GM12874 (cell line): ENCODE data around the gene LAG3.

ENCODE experiments used
- CTCF ChIP-seq: IDR thresholded peaks from 2 replicates; pipeline ENCODE4 v1.5.1; 2011; ENCODE audit warnings: low read depth, mild to moderate bottlenecking, control low read depth, low read length, moderate library complexity; ENCODE audit not compliant: insufficient read depth

Gene LAG3

GRCh38 chr12:6820166-6820565 is 47.8 kb downstream of the LAG3 start:
- no peak for TF ChIP-seq CTCF

DNA sequence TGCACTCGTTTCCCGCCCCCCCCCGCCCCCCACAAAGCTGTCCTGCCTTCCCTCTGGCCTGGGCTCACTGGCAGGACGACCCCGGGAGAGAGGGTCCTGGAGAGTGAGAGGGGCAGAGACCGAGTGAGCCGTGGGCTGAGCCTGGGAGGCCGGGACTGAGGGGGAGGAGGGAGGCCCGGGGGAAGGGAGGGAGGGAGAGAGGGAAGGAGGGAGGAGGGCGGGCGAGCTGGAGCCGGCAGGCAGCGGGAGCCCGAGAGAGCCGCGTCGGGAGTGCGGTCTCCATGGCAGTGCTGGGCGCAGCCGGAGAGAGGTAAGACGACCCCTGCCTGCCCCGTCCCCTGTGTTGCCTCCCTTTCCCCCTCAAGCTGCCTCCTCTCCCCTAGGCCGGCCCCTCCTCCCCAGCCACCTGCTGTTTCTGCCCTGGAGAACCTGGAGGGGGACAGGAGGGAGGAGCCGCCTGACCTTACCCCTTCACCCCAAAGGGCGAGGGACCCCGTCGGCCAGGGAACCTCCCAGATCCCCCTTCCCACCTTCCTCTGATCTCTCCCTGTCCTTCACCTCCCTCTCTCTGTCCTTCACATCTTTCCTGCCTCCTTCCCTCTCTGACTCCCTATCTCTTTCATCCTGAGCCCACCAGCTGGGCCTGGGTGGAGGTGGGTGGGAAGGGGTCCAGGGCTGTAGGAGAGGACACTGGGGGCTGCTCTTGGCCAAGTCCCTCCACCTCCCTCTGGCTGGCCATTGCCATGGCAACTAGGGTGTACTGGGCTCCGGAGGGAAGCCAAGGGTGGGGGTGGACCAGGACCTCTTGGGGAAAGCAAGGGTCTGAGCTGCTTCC is 49.5 kb downstream of the LAG3 start, which contains the start of gene GPR162:
TSS of gene GPR162 (plus strand) at position 231 of the 835 bp plus-strand sequence. CDS start 2,078 bp downstream, outside the sequence.
- TF ChIP-seq CTCF: no peak

GRCh38 chr12:6822426-6823135 is 50.3 kb downstream of the LAG3 start:
- no peak for TF ChIP-seq CTCF

DNA sequence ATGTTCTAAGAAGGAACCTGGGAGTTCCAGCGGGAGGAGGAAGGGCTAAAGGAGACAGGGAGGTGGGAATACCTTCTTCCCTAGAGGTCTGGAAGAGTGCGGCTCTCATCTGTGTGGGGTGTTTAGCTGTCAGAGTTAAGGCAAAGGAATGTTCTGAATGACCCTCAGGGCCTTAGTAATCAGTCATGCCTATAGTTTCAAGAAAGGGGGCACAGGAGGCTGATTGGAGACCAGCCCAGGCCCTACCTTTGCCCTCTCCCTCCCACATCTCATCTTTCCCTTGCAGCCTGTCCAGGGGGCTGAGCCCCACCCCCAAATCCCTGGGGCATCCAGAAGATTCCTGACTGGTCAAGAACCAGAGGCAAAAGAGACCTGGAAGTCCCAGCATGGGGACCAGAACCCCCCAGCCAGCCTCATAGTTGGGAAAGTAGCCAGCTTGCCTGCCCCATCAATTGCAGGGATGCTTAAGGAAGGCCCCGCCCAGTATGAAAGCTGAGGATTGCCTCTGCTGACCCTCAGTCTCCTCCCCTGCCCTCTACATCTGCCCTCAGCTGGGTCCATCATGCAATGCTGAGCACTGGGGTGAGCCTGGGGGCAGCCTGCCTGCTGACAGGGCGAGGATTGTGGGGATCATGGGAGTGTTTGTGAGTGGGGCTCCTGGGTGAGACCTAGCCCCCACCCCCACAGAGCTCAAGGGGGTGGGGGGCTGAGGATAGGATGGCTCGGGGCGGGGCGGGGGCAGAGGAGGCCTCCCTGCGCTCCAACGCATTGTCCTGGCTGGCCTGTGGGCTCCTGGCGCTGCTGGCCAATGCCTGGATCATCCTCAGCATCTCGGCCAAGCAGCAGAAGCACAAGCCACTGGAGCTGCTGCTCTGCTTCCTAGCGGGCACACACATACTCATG is 51.1 kb downstream of the LAG3 start:
- TF ChIP-seq CTCF: no peak

DNA sequence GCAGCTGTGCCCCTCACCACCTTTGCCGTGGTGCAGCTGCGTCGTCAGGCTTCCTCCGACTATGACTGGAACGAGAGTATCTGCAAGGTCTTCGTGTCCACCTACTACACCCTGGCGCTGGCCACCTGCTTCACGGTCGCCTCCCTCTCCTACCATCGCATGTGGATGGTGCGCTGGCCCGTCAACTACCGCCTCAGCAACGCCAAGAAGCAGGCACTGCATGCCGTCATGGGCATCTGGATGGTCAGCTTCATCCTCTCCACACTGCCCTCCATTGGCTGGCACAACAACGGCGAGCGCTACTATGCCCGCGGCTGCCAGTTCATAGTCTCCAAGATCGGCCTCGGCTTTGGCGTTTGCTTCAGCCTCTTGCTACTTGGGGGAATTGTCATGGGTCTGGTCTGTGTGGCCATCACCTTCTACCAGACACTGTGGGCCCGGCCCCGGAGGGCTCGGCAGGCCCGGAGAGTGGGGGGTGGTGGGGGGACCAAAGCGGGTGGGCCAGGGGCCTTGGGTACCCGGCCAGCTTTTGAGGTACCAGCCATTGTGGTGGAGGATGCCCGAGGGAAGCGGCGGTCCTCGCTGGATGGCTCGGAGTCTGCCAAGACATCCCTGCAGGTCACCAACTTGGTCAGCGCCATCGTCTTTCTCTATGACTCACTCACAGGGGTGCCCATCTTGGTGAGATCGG is 51.9 kb downstream of the LAG3 start:
- TF ChIP-seq CTCF: no peak

- no peak for TF ChIP-seq CTCF
These were observed 52.6 kb downstream of the LAG3 start for GRCh38 chr12:6824901-6825381.
